Heart left ventricle (tissue), 13 donors: ENCODE data around the gene SERTAD4.

Experiments
- POLR2A ChIP-seq, 2 donors: fragments of 450-650 bp; IDR thresholded peaks; one replicate each; pipeline ENCODE4 v1.6.1; 2017; ENCODE audit warnings: antibody characterized with exemption in 2 of 2, mild to moderate bottlenecking in 2 of 2, moderate library complexity in 2 of 2
- TF ChIP-seq, protein P1 (sequence below), 12 donors: fragments of 200-600 bp; sonication (generic) in 4 of 12; IDR thresholded peaks; one replicate each; pipeline versions ENCODE4 v1.5.0 to v1.8.0; 2018 to 2022; ENCODE audit warnings: antibody characterized with exemption in 12 of 12, mild to moderate bottlenecking in 5 of 12
- donor health status: ischemic (EF 13 %, LVEDD 7.1; RV severe dilation, severe dysfunction).
- donor health status: DM: no; HTN: yes; CAD: no.
- donor health status: DM: no; HTN: no; CAD: no.
- donor health status: ischemic (EF 25% LVEDD 6.9; RV normal size, moderate dysfunction).
- donor health status: ischemic (EF 25% LVEDD 5.7; RV mildly dilated, moderate dysfunction).
- donor health status: ischemic (EF 35%, LVEDD 5.7; RV mildly dilated, moderate dysfunction).
- donor health status: nonischemic (EF 11% LVEDD 7.7; RV severe dilation, severe dysfunction).
- donor health status: DM: yes; HTN: yes; CAD: no.
- donor health status: PGD.
- donor health status: ischemic (EF 29% LVEDD 5.4; RV normal size, mild dysfunction).
- donor health status: nonischemic (EF 23%, LVEDD 6.1; RV moderate dilation, normal function).

DNA sequence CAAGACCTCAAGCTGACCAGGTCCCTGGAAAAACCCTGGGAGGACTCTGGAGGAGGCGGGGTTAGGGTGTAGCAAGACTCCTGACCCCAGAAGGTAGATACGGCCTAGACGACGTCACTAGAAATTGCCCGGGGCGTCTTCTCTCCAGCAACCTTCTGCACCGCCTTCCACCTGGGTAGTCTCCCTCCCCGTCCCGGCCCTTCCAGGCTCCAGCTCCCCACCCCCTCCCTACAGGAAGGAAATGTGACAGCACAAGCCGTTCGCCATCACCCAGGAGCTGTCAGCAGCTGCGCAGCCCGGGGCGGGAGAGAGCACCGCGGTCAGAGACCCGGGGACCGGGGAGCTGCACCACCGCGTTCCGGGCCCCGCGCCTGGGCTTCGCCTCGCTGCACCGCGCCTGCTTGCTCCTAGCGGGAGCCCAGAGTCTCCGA is 20.0 kb downstream of the SERTAD4 start:
- TF ChIP-seq, protein P1, sequence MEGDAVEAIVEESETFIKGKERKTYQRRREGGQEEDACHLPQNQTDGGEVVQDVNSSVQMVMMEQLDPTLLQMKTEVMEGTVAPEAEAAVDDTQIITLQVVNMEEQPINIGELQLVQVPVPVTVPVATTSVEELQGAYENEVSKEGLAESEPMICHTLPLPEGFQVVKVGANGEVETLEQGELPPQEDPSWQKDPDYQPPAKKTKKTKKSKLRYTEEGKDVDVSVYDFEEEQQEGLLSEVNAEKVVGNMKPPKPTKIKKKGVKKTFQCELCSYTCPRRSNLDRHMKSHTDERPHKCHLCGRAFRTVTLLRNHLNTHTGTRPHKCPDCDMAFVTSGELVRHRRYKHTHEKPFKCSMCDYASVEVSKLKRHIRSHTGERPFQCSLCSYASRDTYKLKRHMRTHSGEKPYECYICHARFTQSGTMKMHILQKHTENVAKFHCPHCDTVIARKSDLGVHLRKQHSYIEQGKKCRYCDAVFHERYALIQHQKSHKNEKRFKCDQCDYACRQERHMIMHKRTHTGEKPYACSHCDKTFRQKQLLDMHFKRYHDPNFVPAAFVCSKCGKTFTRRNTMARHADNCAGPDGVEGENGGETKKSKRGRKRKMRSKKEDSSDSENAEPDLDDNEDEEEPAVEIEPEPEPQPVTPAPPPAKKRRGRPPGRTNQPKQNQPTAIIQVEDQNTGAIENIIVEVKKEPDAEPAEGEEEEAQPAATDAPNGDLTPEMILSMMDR (IDR thresholded peaks at IDR 0.05), result no peak
- no peak for TF ChIP-seq POLR2A (IDR thresholded peaks at IDR 0.05)
